IMR-90 (cell line): ENCODE results near the gene CRYBA2. TPM values are rescaled to one million over a fixed set of nuclear protein-coding genes. Genes with fewer than 3 reads are reported as not detected.

Source experiments
- ATAC-seq: fragments of 200-7000 bp; cut with Tn5 transposase; 2 replicates; pipeline ENCODE4 v1.9.1; 2020; ENCODE audit warnings: low read depth, mild to moderate bottlenecking, moderate library complexity
- BruUV-seq: library from RNA; stranded (reverse); fragments of 400-500 nt; replicated peaks from 2 replicates; lab custom pipeline; 2021; lab: Mats Ljungman, UMichigan
- CTCF ChIA-PET: fragments of 300-600 bp; formaldehyde crosslinking; extraction: SDS; loops from one replicate; lab custom pipeline; 2021; ENCODE audit warnings: antibody characterized with exemption; lab: Yijun Ruan, JAX
- POLR2A ChIA-PET: fragments of 300-600 bp; sonication (Branson Sonifier 250); formaldehyde crosslinking; loops from one replicate; lab custom pipeline; 2022; ENCODE audit warnings: antibody characterized with exemption; ENCODE audit not compliant: unreplicated experiment; lab: Charles Lee
- DNase-seq: peaks from one replicate; pipeline ENCODE4 v3.0.0; 2013
- H2AFZ ChIP-seq: replicated peaks from 2 replicates; pipeline ENCODE3; 2013; ENCODE audit warnings: low read length, mild to moderate bottlenecking; ENCODE audit not compliant: poor library complexity
- H2AK5ac ChIP-seq: 2 replicates; pipeline ENCODE4 v1.6.1; 2013; ENCODE audit warnings: low read depth, low read length, inconsistent platforms
- H2AK9ac ChIP-seq: replicated peaks from 2 replicates; pipeline ENCODE3; 2013; ENCODE audit warnings: mild to moderate bottlenecking, low read depth, low read length, moderate library complexity; ENCODE audit not compliant: poor library complexity
- H2BK120ac ChIP-seq: 2 replicates; pipeline ENCODE4 v1.6.1; 2013; ENCODE audit warnings: low read depth, low read length, inconsistent platforms
- H2BK15ac ChIP-seq: 3 replicates; pipeline ENCODE4 v1.6.1; 2013; ENCODE audit warnings: low read depth, low read length, inconsistent platforms
- H2BK20ac ChIP-seq: 2 replicates; pipeline ENCODE4 v1.6.1; 2013; ENCODE audit warnings: low read depth, mild to moderate bottlenecking, inconsistent platforms, low read length, moderate library complexity
- H2BK5ac ChIP-seq: 2 replicates; pipeline ENCODE4 v1.6.1; 2013; ENCODE audit warnings: mild to moderate bottlenecking, low read depth, low read length, inconsistent platforms; ENCODE audit not compliant: poor library complexity, severe bottlenecking
- H3K14ac ChIP-seq: replicated peaks from 2 replicates; pipeline ENCODE4 v1.6.1; 2013; ENCODE audit warnings: low read depth, low read length, inconsistent platforms
- H3K18ac ChIP-seq: 2 replicates; pipeline ENCODE4 v1.6.1; 2013; ENCODE audit warnings: low read depth, low read length, control low read depth
- H3K23ac ChIP-seq: 2 replicates; pipeline ENCODE4 v1.6.1; 2013; ENCODE audit warnings: low read depth, low read length, inconsistent platforms
- H3K27ac ChIP-seq: 2 replicates; pipeline ENCODE4 v1.5.1; 2013; ENCODE audit warnings: mild to moderate bottlenecking, control low read depth, low read length; ENCODE audit not compliant: insufficient read depth
- H3K27me3 ChIP-seq: 2 replicates; pipeline ENCODE4 v1.6.1; 2013; ENCODE audit warnings: low read length; ENCODE audit not compliant: control insufficient read depth, insufficient read depth
- H3K36me3 ChIP-seq: 2 replicates; pipeline ENCODE4 v1.6.1; 2013; ENCODE audit warnings: low read length, mixed read lengths; ENCODE audit not compliant: control insufficient read depth, insufficient read depth
- H3K4ac ChIP-seq: 2 replicates; pipeline ENCODE4 v1.6.1; 2013; ENCODE audit warnings: low read depth, low read length, inconsistent platforms
- H3K4me1 ChIP-seq: 2 replicates; pipeline ENCODE4 v1.6.1; 2013; ENCODE audit warnings: low read length, mixed read lengths; ENCODE audit not compliant: control insufficient read depth, insufficient read depth
- H3K4me2 ChIP-seq: 2 replicates; pipeline ENCODE4 v1.6.1; 2013; ENCODE audit warnings: low read depth, mild to moderate bottlenecking, control low read depth, low read length, moderate library complexity
- H3K4me3 ChIP-seq: 2 replicates; pipeline ENCODE4 v1.5.1; 2013; ENCODE audit warnings: low read depth, mild to moderate bottlenecking, control low read depth, low read length, moderate library complexity; ENCODE audit not compliant: insufficient read depth
- H3K56ac ChIP-seq: 2 replicates; pipeline ENCODE4 v1.6.1; 2013; ENCODE audit warnings: low read length, inconsistent platforms; ENCODE audit not compliant: insufficient read depth; ENCODE audit errors: extremely low read depth
- H3K79me1 ChIP-seq, 2 experiments: 2 replicates each; pipeline ENCODE4 v1.6.1; 2013; ENCODE audit warnings: low read length in 2 of 2, inconsistent platforms in 1 of 2, low read depth in 1 of 2
- H3K9ac ChIP-seq: 2 replicates; pipeline ENCODE4 v1.6.1; 2013; ENCODE audit warnings: low read depth, low read length, control low read depth
- H3K9me1 ChIP-seq: 2 replicates; pipeline ENCODE4 v1.6.1; 2013; ENCODE audit warnings: low read length, inconsistent platforms; ENCODE audit not compliant: insufficient read depth
- H3K9me3 ChIP-seq: 2 replicates; pipeline ENCODE4 v1.6.1; 2013; ENCODE audit warnings: low read length; ENCODE audit not compliant: control insufficient read depth, insufficient read depth
- H4K20me1 ChIP-seq: 2 replicates; pipeline ENCODE4 v1.6.1; 2013; ENCODE audit warnings: low read length, inconsistent platforms; ENCODE audit not compliant: insufficient read depth
- H4K5ac ChIP-seq: 2 replicates; pipeline ENCODE4 v1.6.1; 2013; ENCODE audit warnings: mild to moderate bottlenecking, low read depth, low read length, control low read depth
- H4K8ac ChIP-seq, 2 experiments: 2 replicates each; pipeline ENCODE4 v1.6.1; 2013; ENCODE audit warnings: low read depth in 2 of 2, low read length in 2 of 2, control low read depth in 1 of 2, inconsistent platforms in 1 of 2
- H4K91ac ChIP-seq: 2 replicates; pipeline ENCODE4 v1.6.1; 2013; ENCODE audit warnings: low read depth, low read length, inconsistent platforms; ENCODE audit not compliant: insufficient read depth
- CHD1 ChIP-seq: IDR thresholded peaks from 2 replicates; pipeline ENCODE4 v1.6.1; 2012; ENCODE audit warnings: low read depth, low read length, improper control_type of control experiment
- FOS ChIP-seq: fragments of 150-350 bp; IDR thresholded peaks from 2 replicates; pipeline ENCODE4 v1.6.1; 2016; ENCODE audit warnings: low read depth, low read length
- MAZ ChIP-seq: IDR thresholded peaks from 2 replicates; pipeline ENCODE4 v1.6.1; 2012; ENCODE audit warnings: low read depth, mild to moderate bottlenecking, low read length, improper control_type of control experiment, moderate library complexity, borderline replicate concordance
- WGBS, 2 experiments: methylation state at CpG; one replicate each; pipeline versions ENCODE4 v1.1.5 to v1.1.7; 2013; ENCODE audit warnings: missing lambda C conversion rate in 2 of 2; ENCODE audit not compliant: insufficient read length in 1 of 2; ENCODE audit errors: extremely low coverage in 2 of 2; 5-methylcytosine and 5-hydroxymethylcytosine counted together
- dilution Hi-C: fragments of 300-500 bp; cut with HindIII; formaldehyde crosslinking; loops from one replicate; pipeline ENCODE4 v1.14.3; 2018; ENCODE audit warnings: low sequenced_read_pairs; ENCODE audit not compliant: unreplicated experiment
- in situ Hi-C: fragments of 300-500 bp; cut with MboI; formaldehyde crosslinking; loops from 3 replicates; pipeline ENCODE4 v1.14.3; 2019; ENCODE audit warnings: low sequenced_read_pairs, inconsistent platforms, mixed read lengths
- intact Hi-C: fragments of 100-400 bp; cut with micrococcal nuclease; formaldehyde crosslinking; loops from 2 replicates; pipeline ENCODE4 v1.10.0; 2022
- polyA plus RNA-seq, 3 experiments: library from polyadenylated mRNA; depleted of rRNA; stranded (reverse); fragments of >200 nt; gene quantifications; 2 replicates each; pipeline ENCODE4 v1.2.3, GENCODE V29; 2012; ENCODE audit warnings: low replicate concordance in 1 of 3
- total RNA-seq: library from RNA; depleted of rRNA; stranded (reverse); fragments of >200 nt; gene quantifications from 2 replicates; pipeline ENCODE4 v1.2.3, GENCODE V29; 2012
- TF ChIP-seq, protein P1 (sequence below): conservative IDR thresholded peaks from 2 replicates; pipeline ENCODE4 v1.5.1; 2012; ENCODE audit warnings: mild to moderate bottlenecking, low read depth, low read length, improper control_type of control experiment

The CRYBA2 gene
- total and polyA plus RNA-seq, 2 of the 4 experiments (the other 2 are of a cell fraction) = not detected

GRCh38 chr2:219035942-219036341, 42.7 kb upstream of the CRYBA2 start:
- Histone ChIP-seq H3K56ac (no peak overlapping the region), H3K18ac (no peak overlapping the region), H3K79me1 (no peaks in the 10 kb centered on the region), H3K27ac (no peak overlapping the region), H3K23ac (no peak overlapping the region), H3K14ac (no peak overlapping the region), H2BK120ac (no peak overlapping the region), H3K9me1 (no peaks in the 10 kb centered on the region), H2BK5ac (no peak overlapping the region), H3K4me1 (no peaks in the 10 kb centered on the region), H2BK20ac (no peak overlapping the region), H4K20me1 (no peaks in the 10 kb centered on the region), H4K91ac (no peak overlapping the region), H2AFZ (no peak overlapping the region), H3K4me2 (no peak overlapping the region), H2BK15ac (no peak overlapping the region), H4K8ac (no peak overlapping the region), H2AK5ac (no peak overlapping the region), H3K4me3 (no peak overlapping the region), H3K9ac (no peak overlapping the region), H3K27me3 (peaks cover 48% of the 10 kb centered on the region), H3K9me3 (no peaks in the 10 kb centered on the region), H2AK9ac (no peak overlapping the region), H3K4ac (no peak overlapping the region), H3K36me3 (no peaks in the 10 kb centered on the region), H4K5ac (no peak overlapping the region)
- in situ Hi-C loops (no loop called here), intact Hi-C loops (no loop called here), dilution Hi-C loops (no loop called here)
- ChIA-PET CTCF (no interaction called here), POLR2A (no interaction called here)
- TF ChIP-seq FOS (no peak), CHD1 (no peak), MAZ (no peak)
- TF ChIP-seq, protein P1, sequence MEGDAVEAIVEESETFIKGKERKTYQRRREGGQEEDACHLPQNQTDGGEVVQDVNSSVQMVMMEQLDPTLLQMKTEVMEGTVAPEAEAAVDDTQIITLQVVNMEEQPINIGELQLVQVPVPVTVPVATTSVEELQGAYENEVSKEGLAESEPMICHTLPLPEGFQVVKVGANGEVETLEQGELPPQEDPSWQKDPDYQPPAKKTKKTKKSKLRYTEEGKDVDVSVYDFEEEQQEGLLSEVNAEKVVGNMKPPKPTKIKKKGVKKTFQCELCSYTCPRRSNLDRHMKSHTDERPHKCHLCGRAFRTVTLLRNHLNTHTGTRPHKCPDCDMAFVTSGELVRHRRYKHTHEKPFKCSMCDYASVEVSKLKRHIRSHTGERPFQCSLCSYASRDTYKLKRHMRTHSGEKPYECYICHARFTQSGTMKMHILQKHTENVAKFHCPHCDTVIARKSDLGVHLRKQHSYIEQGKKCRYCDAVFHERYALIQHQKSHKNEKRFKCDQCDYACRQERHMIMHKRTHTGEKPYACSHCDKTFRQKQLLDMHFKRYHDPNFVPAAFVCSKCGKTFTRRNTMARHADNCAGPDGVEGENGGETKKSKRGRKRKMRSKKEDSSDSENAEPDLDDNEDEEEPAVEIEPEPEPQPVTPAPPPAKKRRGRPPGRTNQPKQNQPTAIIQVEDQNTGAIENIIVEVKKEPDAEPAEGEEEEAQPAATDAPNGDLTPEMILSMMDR = no peak
- BruUV-seq = no TSS peak
- DNase-seq = no peak
- no peak for ATAC-seq
- no CpG with 5 or more reads among the region's 2 CpGs for WGBS, 2 experiments
